B cell (primary cell): ENCODE data around the gene ACSS1. TPM values are rescaled to one million over a fixed set of nuclear protein-coding genes. Genes with fewer than 3 reads are reported as not detected.
A peak's percentile ranks its signal among the peaks of the same experiment; 100 is the strongest.

Experiments
- ATAC-seq: fragments of 200-7000 bp; cut with Tn5 transposase; one replicate; pipeline ENCODE4 v1.10.0; 2021; ENCODE audit warnings: low read depth, mild to moderate bottlenecking, moderate number of reproducible peaks, moderate library complexity
- CTCF ChIA-PET: fragments of 350-600 bp; sonication (Branson Sonifier 250); formaldehyde crosslinking; loops from one replicate; lab custom pipeline; 2021; ENCODE audit warnings: antibody characterized with exemption, inconsistent platforms; lab: Charles Lee
- POLR2A ChIA-PET: fragments of 350-600 bp; sonication (Branson Sonifier 250); formaldehyde crosslinking; loops from one replicate; lab custom pipeline; 2021; ENCODE audit warnings: antibody characterized with exemption; lab: Charles Lee
- DNase-seq: peaks from one replicate; pipeline ENCODE4 v3.0.0; 2013
- H2AFZ ChIP-seq: 2 replicates; pipeline ENCODE4 v1.6.1; 2012; ENCODE audit warnings: mild to moderate bottlenecking, low read depth, low read length; ENCODE audit not compliant: insufficient read depth, poor library complexity, severe bottlenecking
- H3K27ac ChIP-seq, 2 donors: 1 replicate in 1 of 2; 2 replicates in 1 of 2; pipeline ENCODE4 v1.5.1; 2012 to 2013; ENCODE audit warnings: low read length in 2 of 2, mild to moderate bottlenecking in 2 of 2, moderate library complexity in 1 of 2
- H3K27me3 ChIP-seq, 4 experiments: fragments of 200-600 bp in 1 of 4; sonication (generic) in 1 of 4; replicated peaks in 1 of 4; 1 replicate in 2 of 4; 2 replicates in 2 of 4; pipeline versions ENCODE4 v1.6.1 to v1.7.0; 2013 to 2016; ENCODE audit warnings: low read length in 3 of 4, mild to moderate bottlenecking in 2 of 4, mixed read lengths in 1 of 4, moderate library complexity in 1 of 4; ENCODE audit not compliant: insufficient read depth in 4 of 4, control insufficient read depth in 3 of 4; ENCODE audit errors: control extremely low read depth in 1 of 4
- H3K36me3 ChIP-seq, 2 experiments: replicated peaks in 1 of 2; 1 replicate in 1 of 2; 2 replicates in 1 of 2; pipeline versions ENCODE4 v1.6.1 to v1.7.1; 2013; ENCODE audit warnings: low read length in 1 of 2; ENCODE audit not compliant: insufficient read depth in 2 of 2, control insufficient read depth in 1 of 2; ENCODE audit errors: control extremely low read depth in 1 of 2, extremely low read depth in 1 of 2
- H3K4me1 ChIP-seq, 2 donors: fragments of 200-600 bp in 1 of 2; sonication (generic) in 1 of 2; 1 replicate in 1 of 2; 2 replicates in 1 of 2; pipeline versions ENCODE4 v1.5.1 to v1.6.1; 2013 to 2017; ENCODE audit warnings: low read length in 2 of 2; ENCODE audit not compliant: control insufficient read depth in 2 of 2, insufficient read depth in 2 of 2
- H3K4me2 ChIP-seq: replicated peaks from 2 replicates; pipeline ENCODE3; 2012; ENCODE audit warnings: mild to moderate bottlenecking, low read depth, low read length; ENCODE audit not compliant: poor library complexity, severe bottlenecking
- H3K4me3 ChIP-seq, 5 experiments: fragments of 200-600 bp in 1 of 5; sonication (generic) in 1 of 5; 1 replicate in 3 of 5; 2 replicates in 2 of 5; pipeline versions ENCODE4 v1.5.1 to v1.7.0; 2011 to 2016; ENCODE audit warnings: low read length in 4 of 5, mild to moderate bottlenecking in 4 of 5, low read depth in 2 of 5, control low read depth in 1 of 5, moderate library complexity in 1 of 5; ENCODE audit not compliant: insufficient read depth in 1 of 5; ENCODE audit errors: control extremely low read depth in 1 of 5, extremely low read depth in 1 of 5
- H3K79me2 ChIP-seq: fragments of 200-600 bp; sonication (generic); one replicate; pipeline ENCODE4 v1.6.0; 2016; ENCODE audit warnings: low read length; ENCODE audit not compliant: control insufficient read depth, insufficient read depth
- H3K9ac ChIP-seq: fragments of 200-600 bp; sonication (generic); 2 replicates; pipeline ENCODE4 v1.6.1; 2017; ENCODE audit warnings: mild to moderate bottlenecking, low read length, moderate library complexity
- H3K9me3 ChIP-seq, 3 donors: one replicate each; pipeline versions ENCODE4 v1.6.1 to v1.7.1; 2013; ENCODE audit warnings: low read length in 2 of 3; ENCODE audit not compliant: control insufficient read depth in 2 of 3, insufficient read depth in 1 of 3; ENCODE audit errors: control extremely low read depth in 1 of 3
- H4K20me1 ChIP-seq: 2 replicates; pipeline ENCODE4 v1.6.0; 2012; ENCODE audit warnings: mild to moderate bottlenecking, low read length; ENCODE audit not compliant: insufficient read depth, control insufficient read depth, poor library complexity, severe bottlenecking
- H3K27ac Mint-ChIP-seq: one replicate; pipeline ENCODE4 v1.8.0; 2021; ENCODE audit warnings: mixed read lengths
- H3K27me3 Mint-ChIP-seq: one replicate; pipeline ENCODE4 v1.8.0; 2021; ENCODE audit warnings: mixed read lengths
- H3K4me1 Mint-ChIP-seq: one replicate; pipeline ENCODE4 v1.8.0; 2021; ENCODE audit warnings: mixed read lengths
- H3K4me3 Mint-ChIP-seq: one replicate; pipeline ENCODE4 v1.8.0; 2021; ENCODE audit warnings: mixed read lengths
- H3K9me3 Mint-ChIP-seq: one replicate; pipeline ENCODE4 v1.8.0; 2022; ENCODE audit warnings: mixed read lengths; ENCODE audit not compliant: insufficient read depth
- EZH2 ChIP-seq: IDR thresholded peaks from 2 replicates; pipeline ENCODE4 v1.6.1; 2012; ENCODE audit warnings: borderline replicate concordance, low read depth, mild to moderate bottlenecking, moderate library complexity, low read length; ENCODE audit not compliant: insufficient read depth, poor library complexity, severe bottlenecking
- WGBS: methylation state at CpG from one replicate; pipeline ENCODE4 v1.1.5; 2013; ENCODE audit warnings: missing lambda C conversion rate; ENCODE audit not compliant: insufficient coverage; 5-methylcytosine and 5-hydroxymethylcytosine counted together
- intact Hi-C: fragments of 100-400 bp; cut with micrococcal nuclease; formaldehyde crosslinking; loops from one replicate; pipeline ENCODE4 v1.10.0; 2022
- polyA plus RNA-seq: library from polyadenylated mRNA; depleted of rRNA; stranded (reverse); fragments of >200 nt; gene quantifications from 2 replicates; pipeline ENCODE4 v1.2.3, GENCODE V29; 2012
- total RNA-seq, 2 donors: library from RNA; stranded (reverse); fragments of 120-200 nt in 1 of 2; gene quantifications; 1 replicate in 1 of 2; 2 replicates in 1 of 2; pipeline versions ENCODE4 v1.2.3 to v1.2.4, GENCODE V29; 2013 to 2022
- TF ChIP-seq, protein P1 (sequence below): fragments of 200-600 bp; IDR thresholded peaks from one replicate; pipeline ENCODE4 v1.8.0; 2022; ENCODE audit warnings: antibody characterized with exemption, mild to moderate bottlenecking

Gene ACSS1
- total and polyA plus RNA-seq, 2 donors (not counting 1 experiment from before 2014, with no cell fraction given): 82.7 to 95.5 TPM

DNA sequence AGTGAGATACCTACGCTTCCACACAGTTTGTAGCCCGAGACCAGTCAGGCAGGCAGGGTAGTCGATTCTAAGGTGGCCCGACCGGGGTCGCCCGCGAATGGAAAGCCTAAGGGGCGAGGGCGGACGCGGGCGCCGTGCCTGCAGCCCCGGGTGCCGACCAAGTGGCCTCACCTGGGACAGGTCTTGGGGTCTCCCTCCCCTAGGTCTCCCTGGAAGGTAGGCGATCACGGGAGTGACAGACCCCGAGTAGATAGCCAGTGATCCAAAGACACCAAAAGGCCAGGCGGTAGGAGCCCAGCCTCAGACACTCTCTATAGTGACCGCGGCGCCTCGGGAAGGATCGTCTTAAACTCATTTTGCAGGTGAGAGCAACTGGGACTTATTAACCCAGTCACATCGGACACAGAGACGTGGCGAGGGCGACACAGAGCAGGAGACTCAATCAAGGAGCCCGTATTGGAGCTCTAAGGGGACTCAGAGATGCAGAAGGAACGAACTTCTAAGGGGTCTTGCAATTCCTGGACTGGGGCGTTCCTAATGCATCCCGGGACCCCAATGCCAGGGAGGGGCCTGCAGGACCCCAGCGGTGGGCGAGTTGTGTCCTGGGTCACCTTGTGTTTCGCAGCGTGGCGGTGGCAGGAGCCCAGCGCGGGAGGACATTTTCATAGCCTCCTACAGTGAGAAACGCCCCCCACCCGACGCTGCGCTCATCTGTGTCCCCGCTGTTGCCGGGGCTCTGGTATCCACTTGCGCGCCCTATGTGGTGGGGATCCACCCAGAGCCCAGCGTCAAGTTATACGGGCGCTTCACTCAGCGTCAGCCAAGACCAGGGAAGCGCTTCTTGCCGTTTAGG is 26.1 kb upstream of the ACSS1 start:
- CTCF ChIA-PET: no interaction called here
- POLR2A ChIA-PET: no interaction called here

More for the DNA sequence above, 26.1 kb upstream of the ACSS1 start:
- Histone ChIP-seq H2AFZ (peak overlapping the region; percentile 28), H4K20me1 (no peaks in the 10 kb centered on the region), H3K36me3 (no peaks in the 10 kb centered on the region), H3K27ac (no peak overlapping the region), H3K4me2 (peak overlapping the region; percentile 41), H3K4me3 (peak overlapping the region in 1 of 5 experiments; percentile 14), H3K9me3 (peaks cover 0 to 22% (median 0%) of the 10 kb centered on the region in 3 donors), H3K79me2 (no peaks in the 10 kb centered on the region), H3K9ac (no peak overlapping the region), H3K27me3 (peaks cover 0 to 66% (median 46%) of the 10 kb centered on the region in 4 experiments), H3K4me1 (peaks cover 5 to 26% of the 10 kb centered on the region in 2 donors)
- Mint-ChIP-seq H3K4me3 (no peak overlapping the region), H3K27ac (no peak overlapping the region), H3K27me3 (peaks cover 64% of the 10 kb centered on the region), H3K9me3 (no peaks in the 10 kb centered on the region), H3K4me1 (peaks cover 7% of the 10 kb centered on the region)
- 22% methylated on average over 54 of the region's 54 CpGs for WGBS
- DNase-seq: no peak
- intact Hi-C loops: no loop called here
- ATAC-seq: no peak
- TF ChIP-seq, protein P1, sequence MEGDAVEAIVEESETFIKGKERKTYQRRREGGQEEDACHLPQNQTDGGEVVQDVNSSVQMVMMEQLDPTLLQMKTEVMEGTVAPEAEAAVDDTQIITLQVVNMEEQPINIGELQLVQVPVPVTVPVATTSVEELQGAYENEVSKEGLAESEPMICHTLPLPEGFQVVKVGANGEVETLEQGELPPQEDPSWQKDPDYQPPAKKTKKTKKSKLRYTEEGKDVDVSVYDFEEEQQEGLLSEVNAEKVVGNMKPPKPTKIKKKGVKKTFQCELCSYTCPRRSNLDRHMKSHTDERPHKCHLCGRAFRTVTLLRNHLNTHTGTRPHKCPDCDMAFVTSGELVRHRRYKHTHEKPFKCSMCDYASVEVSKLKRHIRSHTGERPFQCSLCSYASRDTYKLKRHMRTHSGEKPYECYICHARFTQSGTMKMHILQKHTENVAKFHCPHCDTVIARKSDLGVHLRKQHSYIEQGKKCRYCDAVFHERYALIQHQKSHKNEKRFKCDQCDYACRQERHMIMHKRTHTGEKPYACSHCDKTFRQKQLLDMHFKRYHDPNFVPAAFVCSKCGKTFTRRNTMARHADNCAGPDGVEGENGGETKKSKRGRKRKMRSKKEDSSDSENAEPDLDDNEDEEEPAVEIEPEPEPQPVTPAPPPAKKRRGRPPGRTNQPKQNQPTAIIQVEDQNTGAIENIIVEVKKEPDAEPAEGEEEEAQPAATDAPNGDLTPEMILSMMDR: no peak
- TF ChIP-seq EZH2: no peak
